GM23248 (cell line): ENCODE results near the gene SCNN1B.

Experiments
- EZH2 ChIP-seq: fragments of 200-600 bp; sonication (generic); IDR thresholded peaks from 2 replicates; pipeline ENCODE4 v1.6.1; 2018; ENCODE audit warnings: antibody characterized with exemption, mild to moderate bottlenecking; ENCODE audit not compliant: insufficient read depth, poor library complexity, severe bottlenecking
- EZH2phosphoT487 ChIP-seq: fragments of 200-600 bp; sonication (generic); IDR thresholded peaks from 2 replicates; pipeline ENCODE4 v1.6.1; 2018; ENCODE audit warnings: antibody characterized with exemption, moderate library complexity, mild to moderate bottlenecking, low read depth; ENCODE audit not compliant: insufficient read depth

- no peak for TF ChIP-seq EZH2phosphoT487
- TF ChIP-seq EZH2: no peak
These were observed 103.9 kb downstream of the SCNN1B start for GRCh38 chr16:23406024-23406423.
